B cell (primary cell): Measurements from ENCODE around the gene RIOK1. TPM values are rescaled to one million over a fixed set of nuclear protein-coding genes. Genes with fewer than 3 reads are reported as not detected.

ENCODE experiments used
- ATAC-seq: fragments of 200-7000 bp; cut with Tn5 transposase; one replicate; pipeline ENCODE4 v1.10.0; 2021; ENCODE audit warnings: low read depth, mild to moderate bottlenecking, moderate number of reproducible peaks, moderate library complexity
- CTCF ChIA-PET: fragments of 350-600 bp; sonication (Branson Sonifier 250); formaldehyde crosslinking; loops from one replicate; lab custom pipeline; 2021; ENCODE audit warnings: antibody characterized with exemption, inconsistent platforms; lab: Charles Lee
- POLR2A ChIA-PET: fragments of 350-600 bp; sonication (Branson Sonifier 250); formaldehyde crosslinking; loops from one replicate; lab custom pipeline; 2021; ENCODE audit warnings: antibody characterized with exemption; lab: Charles Lee
- DNase-seq: peaks from one replicate; pipeline ENCODE4 v3.0.0; 2013
- H2AFZ ChIP-seq: 2 replicates; pipeline ENCODE4 v1.6.1; 2012; ENCODE audit warnings: mild to moderate bottlenecking, low read depth, low read length; ENCODE audit not compliant: insufficient read depth, poor library complexity, severe bottlenecking
- H3K27ac ChIP-seq, 2 donors: 1 replicate in 1 of 2; 2 replicates in 1 of 2; pipeline ENCODE4 v1.5.1; 2012 to 2013; ENCODE audit warnings: low read length in 2 of 2, mild to moderate bottlenecking in 2 of 2, moderate library complexity in 1 of 2
- H3K27me3 ChIP-seq, 4 experiments: fragments of 200-600 bp in 1 of 4; sonication (generic) in 1 of 4; replicated peaks in 1 of 4; 1 replicate in 2 of 4; 2 replicates in 2 of 4; pipeline versions ENCODE4 v1.6.1 to v1.7.0; 2013 to 2016; ENCODE audit warnings: low read length in 3 of 4, mild to moderate bottlenecking in 2 of 4, mixed read lengths in 1 of 4, moderate library complexity in 1 of 4; ENCODE audit not compliant: insufficient read depth in 4 of 4, control insufficient read depth in 3 of 4; ENCODE audit errors: control extremely low read depth in 1 of 4
- H3K36me3 ChIP-seq, 2 experiments: replicated peaks in 1 of 2; 1 replicate in 1 of 2; 2 replicates in 1 of 2; pipeline versions ENCODE4 v1.6.1 to v1.7.1; 2013; ENCODE audit warnings: low read length in 1 of 2; ENCODE audit not compliant: insufficient read depth in 2 of 2, control insufficient read depth in 1 of 2; ENCODE audit errors: control extremely low read depth in 1 of 2, extremely low read depth in 1 of 2
- H3K4me1 ChIP-seq, 2 donors: fragments of 200-600 bp in 1 of 2; sonication (generic) in 1 of 2; 1 replicate in 1 of 2; 2 replicates in 1 of 2; pipeline versions ENCODE4 v1.5.1 to v1.6.1; 2013 to 2017; ENCODE audit warnings: low read length in 2 of 2; ENCODE audit not compliant: control insufficient read depth in 2 of 2, insufficient read depth in 2 of 2
- H3K4me2 ChIP-seq: replicated peaks from 2 replicates; pipeline ENCODE3; 2012; ENCODE audit warnings: mild to moderate bottlenecking, low read depth, low read length; ENCODE audit not compliant: poor library complexity, severe bottlenecking
- H3K4me3 ChIP-seq, 5 experiments: fragments of 200-600 bp in 1 of 5; sonication (generic) in 1 of 5; 1 replicate in 3 of 5; 2 replicates in 2 of 5; pipeline versions ENCODE4 v1.5.1 to v1.7.0; 2011 to 2016; ENCODE audit warnings: low read length in 4 of 5, mild to moderate bottlenecking in 4 of 5, low read depth in 2 of 5, control low read depth in 1 of 5, moderate library complexity in 1 of 5; ENCODE audit not compliant: insufficient read depth in 1 of 5; ENCODE audit errors: control extremely low read depth in 1 of 5, extremely low read depth in 1 of 5
- H3K79me2 ChIP-seq: fragments of 200-600 bp; sonication (generic); one replicate; pipeline ENCODE4 v1.6.0; 2016; ENCODE audit warnings: low read length; ENCODE audit not compliant: control insufficient read depth, insufficient read depth
- H3K9ac ChIP-seq: fragments of 200-600 bp; sonication (generic); 2 replicates; pipeline ENCODE4 v1.6.1; 2017; ENCODE audit warnings: mild to moderate bottlenecking, low read length, moderate library complexity
- H3K9me3 ChIP-seq, 3 donors: one replicate each; pipeline versions ENCODE4 v1.6.1 to v1.7.1; 2013; ENCODE audit warnings: low read length in 2 of 3; ENCODE audit not compliant: control insufficient read depth in 2 of 3, insufficient read depth in 1 of 3; ENCODE audit errors: control extremely low read depth in 1 of 3
- H4K20me1 ChIP-seq: 2 replicates; pipeline ENCODE4 v1.6.0; 2012; ENCODE audit warnings: mild to moderate bottlenecking, low read length; ENCODE audit not compliant: insufficient read depth, control insufficient read depth, poor library complexity, severe bottlenecking
- H3K27ac Mint-ChIP-seq: one replicate; pipeline ENCODE4 v1.8.0; 2021; ENCODE audit warnings: mixed read lengths
- H3K27me3 Mint-ChIP-seq: one replicate; pipeline ENCODE4 v1.8.0; 2021; ENCODE audit warnings: mixed read lengths
- H3K4me1 Mint-ChIP-seq: one replicate; pipeline ENCODE4 v1.8.0; 2021; ENCODE audit warnings: mixed read lengths
- H3K4me3 Mint-ChIP-seq: one replicate; pipeline ENCODE4 v1.8.0; 2021; ENCODE audit warnings: mixed read lengths
- H3K9me3 Mint-ChIP-seq: one replicate; pipeline ENCODE4 v1.8.0; 2022; ENCODE audit warnings: mixed read lengths; ENCODE audit not compliant: insufficient read depth
- EZH2 ChIP-seq: IDR thresholded peaks from 2 replicates; pipeline ENCODE4 v1.6.1; 2012; ENCODE audit warnings: borderline replicate concordance, low read depth, mild to moderate bottlenecking, moderate library complexity, low read length; ENCODE audit not compliant: insufficient read depth, poor library complexity, severe bottlenecking
- WGBS: methylation state at CpG from one replicate; pipeline ENCODE4 v1.1.5; 2013; ENCODE audit warnings: missing lambda C conversion rate; ENCODE audit not compliant: insufficient coverage; 5-methylcytosine and 5-hydroxymethylcytosine counted together
- intact Hi-C: fragments of 100-400 bp; cut with micrococcal nuclease; formaldehyde crosslinking; loops from one replicate; pipeline ENCODE4 v1.10.0; 2022
- polyA plus RNA-seq: library from polyadenylated mRNA; depleted of rRNA; stranded (reverse); fragments of >200 nt; gene quantifications from 2 replicates; pipeline ENCODE4 v1.2.3, GENCODE V29; 2012
- total RNA-seq, 2 donors: library from RNA; stranded (reverse); fragments of 120-200 nt in 1 of 2; gene quantifications; 1 replicate in 1 of 2; 2 replicates in 1 of 2; pipeline versions ENCODE4 v1.2.3 to v1.2.4, GENCODE V29; 2013 to 2022
- TF ChIP-seq, protein P1 (sequence below): fragments of 200-600 bp; IDR thresholded peaks from one replicate; pipeline ENCODE4 v1.8.0; 2022; ENCODE audit warnings: antibody characterized with exemption, mild to moderate bottlenecking

Gene RIOK1
- total and polyA plus RNA-seq, 2 donors (not counting 1 experiment from before 2014, with no cell fraction given), result 13.9 to 25.9 TPM

DNA sequence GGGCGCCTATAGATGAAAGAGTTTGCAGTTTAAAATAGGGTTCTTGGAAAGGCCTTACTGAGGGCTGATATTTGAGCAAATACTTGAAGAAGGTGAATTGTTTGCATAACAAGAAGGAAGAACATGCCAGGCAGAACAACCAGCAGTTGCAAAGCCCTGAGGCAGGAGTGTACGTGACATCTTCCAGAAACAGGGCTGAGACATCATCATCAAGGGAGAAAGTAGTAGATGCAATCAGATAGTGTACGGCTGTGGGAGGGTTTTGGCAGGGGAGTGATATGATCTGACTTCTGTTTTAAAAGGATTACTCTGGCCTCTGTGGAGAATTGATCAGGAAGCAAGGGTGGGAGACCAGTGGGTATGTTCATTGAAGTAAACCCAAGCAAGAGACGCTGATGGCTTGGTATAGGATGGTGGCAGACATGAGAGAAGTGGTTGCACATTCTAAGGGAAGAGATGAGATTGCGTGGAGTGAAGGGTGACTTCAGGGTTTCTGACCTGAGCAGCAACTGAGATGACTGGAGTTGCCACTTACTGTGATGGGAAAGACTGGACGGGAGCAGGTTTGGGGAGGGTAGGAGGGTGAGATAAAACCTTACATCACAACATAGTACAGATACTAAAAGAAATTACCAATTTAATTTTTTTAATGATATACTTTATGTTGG is 28.8 kb downstream of the RIOK1 start:
- no peak for ATAC-seq
- POLR2A ChIA-PET, result no interaction called here
- Histone ChIP-seq H3K36me3 (peaks cover 29 to 48% of the 10 kb centered on the region in 2 experiments), H3K4me1 (no peaks in the 10 kb centered on the region), H3K27ac (no peak overlapping the region), H3K27me3 (no peaks in the 10 kb centered on the region), H3K79me2 (no peaks in the 10 kb centered on the region), H2AFZ (no peak overlapping the region), H3K9ac (no peak overlapping the region), H4K20me1 (no peaks in the 10 kb centered on the region), H3K4me2 (no peak overlapping the region), H3K4me3 (no peak overlapping the region), H3K9me3 (no peaks in the 10 kb centered on the region)
- no peaks in the 10 kb centered on the region for H3K9me3 Mint-ChIP-seq
- no peak overlapping the region for H3K4me3 Mint-ChIP-seq
- H3K27me3 Mint-ChIP-seq, result no peaks in the 10 kb centered on the region
- no peaks in the 10 kb centered on the region for H3K4me1 Mint-ChIP-seq
- WGBS, result 96% methylated on average over 5 of the region's 6 CpGs
- H3K27ac Mint-ChIP-seq, result no peak overlapping the region
- TF ChIP-seq, protein P1, sequence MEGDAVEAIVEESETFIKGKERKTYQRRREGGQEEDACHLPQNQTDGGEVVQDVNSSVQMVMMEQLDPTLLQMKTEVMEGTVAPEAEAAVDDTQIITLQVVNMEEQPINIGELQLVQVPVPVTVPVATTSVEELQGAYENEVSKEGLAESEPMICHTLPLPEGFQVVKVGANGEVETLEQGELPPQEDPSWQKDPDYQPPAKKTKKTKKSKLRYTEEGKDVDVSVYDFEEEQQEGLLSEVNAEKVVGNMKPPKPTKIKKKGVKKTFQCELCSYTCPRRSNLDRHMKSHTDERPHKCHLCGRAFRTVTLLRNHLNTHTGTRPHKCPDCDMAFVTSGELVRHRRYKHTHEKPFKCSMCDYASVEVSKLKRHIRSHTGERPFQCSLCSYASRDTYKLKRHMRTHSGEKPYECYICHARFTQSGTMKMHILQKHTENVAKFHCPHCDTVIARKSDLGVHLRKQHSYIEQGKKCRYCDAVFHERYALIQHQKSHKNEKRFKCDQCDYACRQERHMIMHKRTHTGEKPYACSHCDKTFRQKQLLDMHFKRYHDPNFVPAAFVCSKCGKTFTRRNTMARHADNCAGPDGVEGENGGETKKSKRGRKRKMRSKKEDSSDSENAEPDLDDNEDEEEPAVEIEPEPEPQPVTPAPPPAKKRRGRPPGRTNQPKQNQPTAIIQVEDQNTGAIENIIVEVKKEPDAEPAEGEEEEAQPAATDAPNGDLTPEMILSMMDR, result no peak
- no peak for TF ChIP-seq EZH2
- CTCF ChIA-PET, result no interaction called here
- DNase-seq, result no peak
- intact Hi-C loops, result no loop called here

DNA sequence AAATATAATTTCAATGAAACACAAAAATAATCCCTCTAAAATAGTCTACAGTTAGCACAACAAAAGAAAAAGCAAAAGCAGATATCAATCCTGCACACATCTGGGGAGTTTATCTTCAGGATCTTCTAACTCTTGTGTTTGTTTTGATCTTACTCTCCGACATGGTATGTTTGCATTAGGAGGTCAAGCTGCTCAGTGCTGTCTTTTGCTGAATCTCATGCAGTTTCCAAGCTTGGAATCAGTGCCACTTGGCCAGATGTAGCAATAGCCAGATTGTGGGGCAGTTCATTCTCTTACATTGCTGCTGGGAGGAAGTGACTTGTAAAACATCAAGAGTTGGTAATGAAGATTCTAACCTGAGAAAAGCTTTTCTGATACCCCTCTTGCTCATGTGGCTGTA is 29.5 kb downstream of the RIOK1 start:
- Histone ChIP-seq H3K36me3 (peaks cover 23 to 44% of the 10 kb centered on the region in 2 experiments), H3K4me3 (no peak overlapping the region), H3K4me2 (no peak overlapping the region), H4K20me1 (no peaks in the 10 kb centered on the region), H3K9ac (no peak overlapping the region), H3K4me1 (no peaks in the 10 kb centered on the region), H3K9me3 (no peaks in the 10 kb centered on the region), H3K79me2 (no peaks in the 10 kb centered on the region), H2AFZ (no peak overlapping the region), H3K27me3 (no peaks in the 10 kb centered on the region), H3K27ac (no peak overlapping the region)
- H3K4me3 Mint-ChIP-seq, result no peak overlapping the region
- intact Hi-C loops, result no loop called here
- H3K27me3 Mint-ChIP-seq, result no peaks in the 10 kb centered on the region
- no peaks in the 10 kb centered on the region for H3K9me3 Mint-ChIP-seq
- POLR2A ChIA-PET, result no interaction called here
- WGBS, result 82% methylated on average over 1 of the region's 1 CpG
- ATAC-seq, result no peak
- H3K4me1 Mint-ChIP-seq, result no peaks in the 10 kb centered on the region
- CTCF ChIA-PET, result no interaction called here
- TF ChIP-seq EZH2, result no peak
- TF ChIP-seq, protein P1, result no peak
- no peak for DNase-seq
- H3K27ac Mint-ChIP-seq, result no peak overlapping the region
